GM21367 (cell line): ENCODE data around the gene FAM72D.
"Not testable (repeated sequence)": the region's sequence is repeated elsewhere in the genome, so short reads cannot be mapped to it uniquely, and the experiment has no call there.

Source experiments
- ATAC-seq: cut with Tn5 transposase; IDR thresholded peaks from one replicate; pipeline ENCODE4 v1.9.1; 2021; ENCODE audit not compliant: unreplicated experiment

Gene FAM72D

GRCh38 chr1:145144264-145144913 lies 48.6 kb downstream of the FAM72D start:
- ATAC-seq, result not testable (repeated sequence)

GRCh38 chr1:145146308-145146707 lies 50.5 kb downstream of the FAM72D start:
- ATAC-seq, result not testable (repeated sequence)

- ATAC-seq, result not testable (repeated sequence)
These were observed 51.4 kb downstream of the FAM72D start for GRCh38 chr1:145147172-145147571.

- not testable (repeated sequence) for ATAC-seq
These were observed 59.6 kb downstream of the FAM72D start for GRCh38 chr1:145155421-145155820.

- not testable (repeated sequence) for ATAC-seq
These were observed 60.1 kb downstream of the FAM72D start for GRCh38 chr1:145155873-145156272.

- ATAC-seq, result not testable (repeated sequence)
These were observed 61.3 kb downstream of the FAM72D start for GRCh38 chr1:145156891-145157610.

- ATAC-seq, result not testable (repeated sequence)
These were observed 61.9 kb downstream of the FAM72D start for GRCh38 chr1:145157715-145158114.

- not testable (repeated sequence) for ATAC-seq
These were observed 65.4 kb downstream of the FAM72D start for GRCh38 chr1:145161046-145161752.
